Mammary epithelial cell (primary cell): ENCODE data around the gene FGF12.

Source experiments
- CTCF ChIP-seq, 2 donors: IDR thresholded peaks in 1 of 2; conservative IDR thresholded peaks in 1 of 2; 2 replicates each; pipeline ENCODE4 v1.5.1; 2011 to 2012; ENCODE audit warnings: inconsistent platforms in 2 of 2, low read length in 2 of 2, mild to moderate bottlenecking in 2 of 2, control low read depth in 1 of 2, low read depth in 1 of 2; ENCODE audit not compliant: insufficient read depth in 1 of 2; ENCODE audit errors: extremely low read depth in 1 of 2
- EZH2 ChIP-seq: IDR thresholded peaks from 2 replicates; pipeline ENCODE4 v1.6.1; 2012; ENCODE audit warnings: low read length, inconsistent platforms, borderline replicate concordance

- TF ChIP-seq CTCF (conservative IDR thresholded peaks at IDR 0.05 in 1 of 2, IDR thresholded peaks at IDR 0.05 in 1 of 2; ENCODE audit: extremely low read depth in 1 of 2, insufficient read depth in 1 of 2, low read depth in 1 of 2, low read length in 2 of 2) (no peak), EZH2 (no peak)
These were observed 359.7 kb downstream of the FGF12 start for GRCh38 chr3:192367616-192368015.
